HG03575 (cell line): ENCODE data around the gene LSM14B.
"Not testable (repeated sequence)": the region's sequence is repeated elsewhere in the genome, so short reads cannot be mapped to it uniquely, and the experiment has no call there.

Experiments
- ATAC-seq: cut with Tn5 transposase; IDR thresholded peaks from one replicate; pipeline ENCODE4 v1.9.1; 2021; ENCODE audit not compliant: unreplicated experiment, insufficient number of reproducible peaks, low FRiP score; ENCODE audit errors: extremely low read depth

Gene LSM14B

DNA sequence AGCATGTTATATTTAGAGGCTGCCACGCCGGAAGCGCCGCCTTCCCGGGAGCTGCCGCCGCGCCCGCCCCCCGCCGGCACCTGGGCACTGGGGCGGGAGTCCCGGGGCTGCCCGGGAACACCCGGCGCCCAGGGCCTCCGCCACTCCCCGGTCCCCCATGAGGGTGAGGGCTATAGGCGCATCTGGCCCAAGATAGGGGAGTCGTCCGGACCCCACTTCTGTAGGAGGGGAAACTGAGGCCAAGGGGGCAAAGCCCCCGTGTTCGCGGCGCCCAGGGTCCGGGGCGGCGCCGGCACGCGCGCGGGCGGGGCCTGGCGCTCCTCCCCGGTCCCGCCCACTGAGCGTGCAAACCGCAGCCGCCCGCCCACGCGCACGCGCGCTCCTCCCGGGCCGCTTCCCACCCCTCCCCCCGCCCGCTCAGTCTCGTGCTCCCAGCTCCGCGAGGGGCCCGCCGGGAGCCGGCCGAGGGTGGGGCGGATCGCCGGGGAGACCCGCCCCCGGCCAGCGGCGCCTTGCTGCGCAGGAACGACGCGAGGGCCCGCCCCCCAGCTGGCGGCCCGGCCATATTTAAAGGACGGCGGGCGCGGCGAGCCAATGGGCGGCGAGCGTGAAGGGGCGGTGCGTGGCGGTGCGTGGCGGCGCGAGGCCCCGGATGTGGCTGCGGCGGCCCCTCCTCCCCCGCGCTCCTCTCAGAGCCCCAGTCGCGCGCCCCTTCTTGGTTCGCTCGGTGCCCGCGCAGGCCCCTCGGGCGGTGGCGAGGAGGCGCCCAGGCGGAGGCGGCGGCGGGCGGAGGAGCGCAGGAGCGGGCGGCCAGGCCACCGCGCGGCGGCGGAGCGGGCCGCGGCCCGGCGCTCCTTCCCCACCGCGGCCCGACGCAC is at the start of gene LSM14B:
Gene LSM14B, plus strand, starts transcription at position 700 of the 878 bp plus-strand sequence. CDS start 192 bp downstream, outside the sequence.
- ATAC-seq: no peak

DNA sequence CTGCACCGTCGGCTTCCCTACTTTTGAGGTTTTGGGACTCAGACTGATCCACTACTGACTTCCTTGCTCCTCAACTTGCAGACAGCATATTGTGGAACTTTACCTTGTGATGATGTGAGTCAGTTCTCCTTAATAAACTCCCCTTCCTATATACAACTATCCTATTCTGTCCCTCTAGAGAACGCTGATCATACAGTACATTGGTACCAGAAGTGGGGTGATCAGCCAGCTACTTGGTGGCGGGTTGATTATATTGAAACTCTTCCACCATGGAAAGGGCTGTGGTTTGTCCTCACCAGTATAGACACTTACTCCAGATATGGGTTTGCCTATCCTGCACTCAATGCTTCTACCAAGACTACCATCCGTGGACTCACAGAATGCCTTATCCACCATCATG is 49.0 kb upstream of the LSM14B start:
- no peak for ATAC-seq

DNA sequence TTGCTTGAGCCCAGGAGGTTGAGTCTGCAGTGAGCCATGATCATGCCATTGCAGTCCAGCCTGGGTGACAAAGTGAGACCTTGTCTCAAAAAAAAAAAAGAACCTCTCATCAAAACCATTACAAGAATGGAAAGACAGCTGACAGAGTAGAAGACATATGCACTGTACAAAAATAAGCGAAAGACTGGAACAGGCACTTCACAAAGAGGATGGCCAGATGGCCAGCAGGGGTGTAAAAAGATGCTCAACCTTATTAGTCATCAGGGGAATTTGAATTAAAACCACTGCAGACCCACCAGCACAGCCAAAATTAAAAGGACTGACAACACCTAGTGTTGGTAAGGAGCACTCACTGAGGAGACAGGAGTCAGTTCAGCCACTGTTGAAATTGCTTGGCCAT is 43.1 kb upstream of the LSM14B start:
- ATAC-seq: no peak

DNA sequence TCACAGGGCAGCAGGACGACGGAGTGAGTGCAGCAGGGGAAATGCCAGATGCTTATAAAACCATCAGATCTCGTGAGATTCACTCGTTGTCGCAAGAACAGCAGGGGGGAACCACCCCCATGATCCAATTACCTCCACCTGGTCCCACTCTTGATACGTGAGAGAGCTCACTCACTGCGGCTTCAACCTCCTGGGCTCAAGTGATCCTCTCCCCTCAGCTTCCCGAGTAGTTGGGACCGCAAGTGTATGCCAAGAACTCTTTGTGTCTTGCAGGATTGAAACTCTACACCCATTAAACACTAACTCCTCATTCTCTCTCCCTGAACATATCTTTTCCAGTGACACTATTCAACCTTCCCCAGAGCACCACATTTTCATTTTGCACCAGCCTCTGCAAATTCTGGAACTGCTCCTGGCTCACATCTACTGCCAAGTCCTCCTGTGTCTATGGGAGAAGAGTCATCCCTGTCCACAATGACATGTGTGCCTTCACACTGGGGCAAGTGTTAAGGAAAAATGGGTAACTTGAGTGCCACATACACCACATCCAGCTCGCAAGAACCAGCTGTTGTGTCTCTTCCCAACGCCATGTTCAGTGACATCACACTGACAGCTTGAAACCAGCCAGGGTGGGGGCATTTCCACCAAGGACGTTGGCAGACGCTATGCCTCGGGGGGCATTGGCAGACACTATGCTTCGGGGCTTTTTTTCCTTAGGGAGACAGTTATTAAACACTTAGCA is 41.9 kb upstream of the LSM14B start:
- ATAC-seq: no peak

DNA sequence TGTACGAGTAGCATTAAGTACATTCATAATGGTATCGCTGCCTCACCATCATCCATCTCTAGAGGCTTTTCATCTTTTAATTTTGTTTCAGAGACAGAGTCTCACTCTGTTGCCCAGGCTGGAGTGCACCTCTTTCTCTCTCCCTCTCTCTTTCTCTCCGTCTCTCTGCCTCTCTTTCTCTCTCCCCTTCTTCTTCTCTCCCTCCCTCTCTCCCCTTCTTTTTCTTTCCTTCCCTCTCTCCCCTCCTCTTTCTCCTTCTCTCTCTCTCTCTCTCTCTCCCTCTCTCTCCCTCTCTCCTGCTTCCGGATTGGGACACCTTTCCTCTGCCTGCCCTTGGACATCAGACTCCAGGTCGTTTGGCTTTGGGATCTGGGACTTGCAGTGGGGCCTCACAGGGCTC is 39.0 kb upstream of the LSM14B start:
- ATAC-seq: no peak

DNA sequence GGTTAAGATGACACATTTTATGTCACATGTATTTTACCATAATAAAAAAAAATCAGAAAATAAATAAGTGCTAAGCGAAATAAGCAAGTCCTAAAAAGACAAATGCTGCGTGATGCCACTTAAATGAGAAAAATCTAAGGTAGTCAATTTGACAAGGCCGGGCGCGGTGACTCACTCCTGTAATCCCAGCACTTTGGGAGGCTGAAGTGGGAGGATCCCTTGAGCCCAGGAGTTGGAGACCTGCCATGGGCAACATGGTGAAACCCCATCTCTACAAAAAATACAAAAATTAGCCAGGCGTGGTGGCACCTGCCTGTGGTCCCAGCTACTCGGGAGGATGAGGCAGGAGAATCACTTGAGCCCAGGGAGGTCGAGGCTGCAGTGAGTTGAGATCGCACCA is 38.1 kb upstream of the LSM14B start:
- ATAC-seq: not testable (repeated sequence)

DNA sequence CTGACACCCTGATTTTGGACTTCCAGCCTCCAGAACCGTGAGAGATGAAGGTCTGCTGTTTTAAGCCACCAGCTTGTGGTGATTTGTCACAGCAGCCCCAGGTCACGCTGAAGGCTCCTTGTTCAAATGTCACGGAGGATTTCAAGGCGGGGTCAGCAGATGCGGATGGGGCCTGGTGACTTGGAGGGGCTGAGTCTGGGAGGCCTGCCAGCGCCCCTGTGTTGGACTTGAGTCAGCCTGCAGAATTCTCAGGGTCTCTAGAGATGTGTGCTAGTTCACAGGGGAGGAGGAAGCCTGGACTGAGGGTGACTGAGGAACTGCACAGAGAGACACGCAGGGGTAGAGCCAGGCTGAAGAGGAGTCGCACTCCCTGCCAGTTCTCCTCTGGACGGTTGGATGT is 37.1 kb upstream of the LSM14B start:
- no peak for ATAC-seq

DNA sequence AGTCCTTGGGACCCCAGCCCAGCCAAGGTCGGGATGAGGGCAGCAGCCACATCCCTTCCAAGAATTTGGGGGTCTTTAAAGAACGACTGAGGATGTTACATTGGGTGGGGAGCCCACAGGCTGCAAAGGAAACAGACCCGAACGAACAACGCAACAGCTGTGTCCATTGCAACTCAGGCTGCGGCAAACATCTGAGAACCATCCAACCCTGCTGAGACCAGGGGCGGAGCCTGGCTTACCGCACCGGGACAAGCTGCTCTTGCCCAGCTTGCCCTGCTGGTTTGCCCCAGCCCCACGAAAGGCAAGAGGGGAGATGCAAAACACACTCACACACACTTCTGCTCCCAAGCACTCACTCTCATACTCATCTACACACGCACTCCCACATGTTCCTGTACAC is 35.0 kb upstream of the LSM14B start:
- ATAC-seq: no peak

DNA sequence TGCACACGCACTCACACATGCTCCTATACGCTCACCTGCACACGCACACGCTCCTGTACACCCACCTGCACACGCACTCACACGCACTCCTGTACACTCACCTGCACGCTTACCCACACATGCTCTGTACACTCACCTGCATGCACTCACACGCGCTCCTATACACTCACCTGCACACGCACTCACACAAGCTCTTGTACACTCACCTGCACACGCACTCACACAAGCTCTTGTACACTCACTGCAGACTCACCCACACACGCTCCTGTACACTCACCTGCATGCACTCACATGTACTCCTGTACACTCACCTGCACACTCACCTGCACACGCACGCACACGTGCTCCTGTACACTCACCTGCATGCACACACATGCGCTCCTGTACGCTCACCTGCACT is 34.6 kb upstream of the LSM14B start:
- ATAC-seq: no peak

DNA sequence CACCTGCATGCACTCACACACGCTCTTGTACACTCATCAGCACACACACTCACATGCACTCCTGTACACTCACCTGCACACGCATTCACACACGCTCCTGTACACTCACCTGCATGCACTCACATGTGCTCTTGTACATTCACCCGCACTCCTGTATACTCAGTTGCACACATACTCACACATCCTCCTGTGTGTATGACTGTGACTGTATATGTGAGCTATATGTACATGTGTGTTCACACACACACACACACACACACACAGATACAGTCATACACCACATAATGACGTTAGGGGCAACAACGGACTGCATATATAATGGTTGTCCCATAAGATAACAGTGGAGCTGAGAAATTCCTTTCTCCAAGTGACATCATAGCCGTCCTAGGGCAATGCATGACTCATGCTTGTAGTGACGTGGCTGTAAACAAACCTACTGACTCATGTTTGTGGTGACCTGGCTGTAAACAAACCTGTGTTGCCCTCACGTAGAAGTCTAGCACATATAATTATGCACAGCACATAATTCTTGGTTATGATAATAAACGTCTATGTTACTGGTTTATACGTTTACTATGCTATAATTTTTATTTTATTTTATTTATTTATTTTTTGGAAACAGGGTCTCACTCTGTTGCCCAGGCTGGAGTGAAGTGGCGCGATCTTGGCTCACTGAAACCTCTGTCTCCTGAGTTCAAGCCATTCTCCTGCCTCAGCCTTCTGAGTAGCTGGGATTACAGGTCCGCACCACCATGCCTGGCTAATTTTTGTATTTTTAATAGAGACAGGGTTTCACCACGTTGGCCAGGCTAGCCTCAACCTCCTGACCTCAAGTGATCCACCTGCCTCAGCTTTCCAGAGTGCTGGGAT is 33.8 kb upstream of the LSM14B start:
- no peak for ATAC-seq

DNA sequence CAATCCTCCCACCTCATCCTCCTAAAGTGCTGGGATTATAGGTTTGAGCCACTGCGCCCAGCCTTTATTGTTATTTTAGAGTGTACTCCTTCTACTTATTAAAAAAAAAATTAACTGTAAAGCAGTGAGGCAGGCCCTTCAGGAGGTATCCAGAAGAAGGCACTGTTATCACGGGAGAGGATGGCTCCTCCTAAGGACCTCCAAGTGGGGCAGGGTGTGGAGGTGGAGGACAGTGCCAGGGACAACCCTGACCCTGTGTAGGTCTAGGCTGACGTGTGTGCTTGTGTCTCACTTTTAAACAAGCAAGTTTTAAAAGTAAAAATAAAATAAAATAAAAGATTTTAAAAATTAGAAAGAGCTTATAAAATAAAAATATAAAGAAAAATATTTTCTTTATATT is 32.9 kb upstream of the LSM14B start:
- no peak for ATAC-seq

DNA sequence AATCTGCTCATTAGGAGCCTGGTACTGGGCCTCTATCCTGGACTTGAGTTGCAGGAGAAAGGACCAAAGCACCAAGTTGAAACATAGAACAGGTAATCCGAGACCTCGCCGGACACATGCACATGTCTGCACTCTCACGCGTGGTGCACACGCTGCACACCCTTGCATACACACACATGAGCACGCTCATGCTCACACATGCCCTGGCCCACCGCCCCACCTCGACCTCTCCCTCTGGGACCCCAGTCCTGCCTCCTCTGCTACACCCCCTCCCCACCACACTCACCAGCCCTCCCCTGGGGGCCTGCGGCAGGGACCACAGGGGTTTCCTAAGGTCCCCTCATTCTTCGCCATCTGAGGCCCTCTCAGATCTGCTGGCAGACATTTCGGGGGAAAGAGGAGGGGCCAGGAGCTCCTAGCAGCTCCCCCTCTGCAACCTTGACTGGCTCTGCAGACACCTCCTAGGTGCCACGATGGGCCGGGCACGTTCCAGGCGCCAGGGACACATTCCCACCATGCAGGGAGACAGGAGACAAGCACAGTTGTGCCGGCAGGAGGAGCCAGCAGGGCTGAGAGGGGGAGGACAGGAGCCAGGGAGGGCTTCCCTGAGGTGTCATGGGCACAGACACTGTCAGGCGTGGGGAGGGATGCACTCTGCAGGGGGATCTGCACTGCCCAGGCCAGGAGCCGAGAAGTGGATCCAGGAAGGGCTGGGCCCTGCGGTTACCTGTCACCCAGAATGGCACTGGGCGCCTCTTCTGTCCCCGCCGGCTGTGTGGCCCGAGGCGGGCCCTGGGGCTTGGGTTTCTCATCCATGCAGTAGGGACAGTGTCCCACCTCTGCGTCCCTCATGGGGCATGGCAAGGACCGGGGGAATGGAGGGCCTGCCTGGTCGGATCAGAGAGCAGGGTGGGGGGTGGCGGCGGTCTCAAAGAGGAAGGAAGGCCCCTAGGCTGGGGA is 25.6 kb upstream of the LSM14B start:
- no peak for ATAC-seq

DNA sequence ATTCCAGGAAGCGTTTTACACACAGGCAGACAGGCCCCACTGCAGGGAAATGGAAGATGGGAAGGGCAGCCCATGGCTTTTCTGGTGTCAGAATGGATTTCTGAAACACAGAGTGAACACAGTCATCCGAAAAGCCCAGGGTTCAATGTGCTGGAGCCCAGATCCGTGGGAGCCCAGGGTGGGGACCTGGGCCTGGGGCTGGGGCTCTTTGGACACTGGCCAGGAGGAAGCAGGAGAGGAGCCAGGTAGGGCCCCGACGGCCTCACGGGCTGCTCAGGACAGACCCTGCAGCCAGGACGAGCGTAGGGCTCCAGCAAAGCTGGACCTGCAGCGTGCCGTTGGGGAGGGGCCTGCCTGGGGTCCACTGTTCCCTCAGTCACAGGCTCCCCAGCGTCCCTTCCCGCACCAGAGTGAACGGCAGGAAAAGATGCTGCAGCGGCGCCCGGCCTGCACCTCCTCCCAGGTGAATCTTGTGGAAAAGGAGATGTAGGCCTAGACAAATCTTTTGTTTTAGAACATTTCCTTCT is 24.3 kb upstream of the LSM14B start:
- no peak for ATAC-seq

DNA sequence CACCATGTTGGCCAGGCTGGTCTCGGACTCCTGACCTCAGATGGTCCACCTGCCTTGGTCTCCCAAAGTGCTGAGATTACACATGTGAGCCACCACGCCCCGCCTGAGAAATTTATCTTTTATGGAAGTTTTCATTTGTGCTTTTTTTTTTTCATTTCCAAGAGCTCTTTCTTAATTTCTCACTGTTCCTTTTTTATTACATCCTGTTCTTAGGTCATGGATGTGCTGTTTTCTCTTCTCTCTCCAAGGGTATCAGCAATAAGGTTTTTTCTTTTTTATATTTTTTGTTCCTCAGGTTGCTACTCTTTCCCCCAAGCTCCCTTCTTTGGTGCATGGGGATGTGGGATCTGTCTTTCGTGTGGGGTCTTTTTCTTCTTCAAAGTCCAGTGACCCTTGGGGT is 21.2 kb upstream of the LSM14B start:
- ATAC-seq: no peak

DNA sequence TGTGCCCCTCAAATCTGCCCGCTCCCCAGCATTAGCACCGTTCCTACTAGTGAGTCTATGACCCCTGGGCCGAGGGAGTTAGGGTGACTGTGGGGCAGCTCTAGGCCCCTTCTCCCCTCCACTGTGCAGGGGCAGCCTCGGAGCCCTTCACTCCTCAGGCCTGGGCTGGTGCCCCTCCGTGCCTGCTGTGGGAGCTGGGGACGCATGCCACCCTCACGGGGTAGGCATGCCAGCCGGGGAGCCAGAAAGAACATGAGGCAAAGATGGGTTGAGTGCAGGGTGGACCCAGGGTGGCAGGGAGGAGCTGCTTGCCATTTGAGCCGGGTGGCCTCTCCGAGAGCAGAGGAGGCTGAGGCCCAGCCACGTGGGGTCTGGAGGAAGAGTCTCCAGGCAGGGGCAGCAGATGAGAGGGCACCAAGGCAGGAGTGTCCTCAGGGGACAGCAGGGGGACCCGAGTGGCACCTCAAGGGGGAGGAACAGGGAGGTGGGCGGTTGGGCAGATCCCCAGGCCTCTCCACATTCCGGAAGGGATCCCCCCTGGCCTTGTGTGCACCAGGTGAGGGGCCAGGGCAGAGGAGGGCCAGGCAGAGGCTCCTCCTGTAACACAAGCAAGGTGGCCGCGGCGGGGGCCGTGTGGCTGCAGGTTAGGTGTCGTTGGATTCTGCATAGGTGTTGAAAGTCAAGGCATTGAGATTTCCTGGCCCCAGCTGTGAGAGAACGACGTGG is 18.6 kb upstream of the LSM14B start:
- ATAC-seq: no peak

DNA sequence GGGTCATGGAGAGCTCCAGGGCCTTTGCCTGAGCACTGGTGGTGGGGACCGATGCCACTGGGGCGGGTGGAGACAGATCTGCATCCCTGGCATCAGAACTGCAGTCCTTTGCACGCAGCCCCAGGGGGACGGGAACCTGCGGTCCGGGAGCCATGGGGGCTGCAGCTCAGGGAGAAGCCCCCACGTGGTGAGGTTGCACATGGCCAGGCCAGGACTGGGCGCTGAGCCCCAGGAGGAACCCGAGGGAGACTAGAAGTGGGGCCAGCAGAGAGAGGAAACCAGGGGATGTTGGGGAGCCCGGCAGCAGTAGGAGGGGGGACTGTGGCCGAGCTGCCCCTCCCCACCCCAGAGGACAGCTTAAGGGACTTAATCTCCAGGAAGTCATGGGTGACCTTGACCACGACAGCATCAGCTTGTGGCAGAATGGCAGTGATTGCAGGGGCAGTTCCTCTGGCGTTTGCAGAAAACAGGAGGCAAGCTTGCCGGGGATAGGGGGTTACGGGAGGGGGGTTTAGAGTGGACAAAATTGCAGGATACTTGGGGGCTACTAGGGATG is 18.0 kb upstream of the LSM14B start:
- no peak for ATAC-seq

DNA sequence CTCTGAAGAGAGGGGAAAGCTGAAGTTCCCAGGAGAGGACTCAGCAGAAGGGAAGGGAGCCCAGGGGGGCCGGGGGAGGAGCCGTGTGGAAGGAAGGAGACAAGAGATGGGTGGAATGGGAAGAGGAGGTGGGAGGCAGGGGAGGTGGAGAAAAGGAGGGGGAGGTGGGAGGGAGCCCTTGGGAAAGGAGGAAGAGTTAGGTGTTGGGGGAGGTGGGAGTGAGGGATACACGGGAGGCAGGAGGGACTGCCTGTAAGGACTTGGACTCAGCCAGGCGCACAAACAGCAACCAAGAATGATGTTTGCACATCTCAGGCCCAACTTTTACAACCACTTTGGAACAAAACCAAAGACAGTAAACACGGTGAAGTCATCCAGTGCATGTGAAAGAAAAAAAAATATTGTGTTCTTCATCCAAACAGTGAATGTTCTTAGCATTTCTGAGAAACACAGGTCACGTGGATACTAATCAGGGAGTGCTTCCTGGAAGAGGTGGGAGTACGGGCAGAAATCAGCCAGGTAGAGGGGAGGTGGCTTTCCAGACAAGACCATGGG is 17.4 kb upstream of the LSM14B start:
- ATAC-seq: no peak
